ENCODE measurements around the gene UNC5A. TPM values are rescaled to one million over a fixed set of nuclear protein-coding genes. Genes with fewer than 3 reads are reported as not detected.

The UNC5A gene
- total RNA-seq, 1 experiment from 2014 or later = 10.1 TPM

GRCh38 chr5:176814313-176814685, 3.9 kb downstream of the UNC5A start:
- Histone ChIP-seq H3K27me3 (ENCODE audit: insufficient read depth, low read length) (no peaks in the 10 kb centered on the region), H3K4me3 (replicated peaks in 1 of 2; ENCODE audit: low read depth in 1 of 2, low read length in 2 of 2) (no peak overlapping the region), H3K79me2 (ENCODE audit: insufficient read depth, low read length) (no peaks in the 10 kb centered on the region), H3K4me2 (ENCODE audit: low read length) (no peak overlapping the region), H4K20me1 (ENCODE audit: insufficient read depth) (no peaks in the 10 kb centered on the region), H3K4me1 (ENCODE audit: control insufficient read depth in 1 of 2, insufficient read depth in 2 of 2, low read length in 2 of 2) (peaks cover 18 to 49% of the 10 kb centered on the region in 2 experiments), H2AFZ (ENCODE audit: low read depth, low read length, poor library complexity, severe bottlenecking) (no peak overlapping the region), H3K27ac (ENCODE audit: low read depth, low read length) (no peak overlapping the region), H3K36me3 (ENCODE audit: control insufficient read depth in 1 of 2, insufficient read depth in 2 of 2, low read length in 2 of 2) (no peaks in the 10 kb centered on the region), H3K9me3 (ENCODE audit: control insufficient read depth in 1 of 2, insufficient read depth in 1 of 2, low read depth in 1 of 2, low read length in 2 of 2) (no peaks in the 10 kb centered on the region), H3K9me2 (ENCODE audit: insufficient read depth) (no peaks in the 10 kb centered on the region), H3K9ac (ENCODE audit: low read length) (no peak overlapping the region)
- intact Hi-C loops (cut with micrococcal nuclease) = no loop called here
- CTCF ChIA-PET = no interaction called here
- POLR2A ChIA-PET = no interaction called here
- ATAC-seq (no peak), DNase-seq (ENCODE audit: low read depth, low spot score) (no peak)
- RAD21 ChIA-PET (ENCODE audit: low non-redundant PET in 1 of 2, low total read pairs in 2 of 2, uncharacterized antibody in 2 of 2, unreplicated experiment in 2 of 2) = no interaction called here
- no peak for TF ChIP-seq ZFX (IDR thresholded peaks at IDR 0.05)
- TF ChIP-seq CBX3 (IDR thresholded peaks at IDR 0.05; ENCODE audit: low read depth) = no peak
- BruUV-seq (replicated peaks) = no TSS peak

DNA sequence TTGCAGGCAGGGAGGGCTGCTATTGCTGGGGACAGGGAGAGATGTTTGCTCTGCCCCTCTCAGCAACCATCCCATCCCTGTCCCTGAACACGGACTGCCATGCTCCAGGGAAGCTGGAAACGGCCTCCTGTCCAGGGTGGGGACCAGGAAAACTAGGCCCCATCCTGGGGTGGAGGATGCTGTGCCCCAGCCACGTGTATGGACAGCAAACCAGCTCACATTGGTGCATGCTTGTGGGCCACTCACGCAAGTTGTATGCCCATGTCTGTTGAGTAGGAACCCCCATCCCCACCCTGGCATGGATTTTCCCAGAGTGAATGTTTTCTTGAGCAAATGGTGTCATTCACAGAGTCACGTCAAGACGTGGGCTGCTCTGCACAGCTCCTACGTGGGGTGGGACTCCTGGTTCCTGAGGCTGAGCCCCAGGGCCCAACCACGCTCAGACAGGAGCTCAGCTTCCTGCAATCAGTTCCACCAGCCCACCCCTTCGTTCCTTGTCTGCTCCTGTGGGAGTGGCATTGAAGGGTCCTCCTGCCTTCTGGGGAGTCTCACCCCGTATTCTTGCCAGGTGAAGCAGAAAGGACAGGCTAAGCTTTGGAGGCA, 4.6 kb downstream of the UNC5A start:
- intact Hi-C loops (cut with micrococcal nuclease) = no loop called here
- no TSS peak for BruUV-seq (replicated peaks)
- H3K27ac ChIP-seq (ENCODE audit: low read depth, low read length) = no peak overlapping the region
- no peak overlapping the region for H3K9ac ChIP-seq (ENCODE audit: low read length)
- ChIA-PET POLR2A (no interaction called here), CTCF (no interaction called here), RAD21 (ENCODE audit: low non-redundant PET in 1 of 2, low total read pairs in 2 of 2, uncharacterized antibody in 2 of 2, unreplicated experiment in 2 of 2) (no interaction called here)
- no peaks in the 10 kb centered on the region for H3K79me2 ChIP-seq (ENCODE audit: insufficient read depth, low read length)
- peaks cover 18 to 44% of the 10 kb centered on the region in 2 experiments for H3K4me1 ChIP-seq (ENCODE audit: control insufficient read depth in 1 of 2, insufficient read depth in 2 of 2, low read length in 2 of 2)
- no peaks in the 10 kb centered on the region for H4K20me1 ChIP-seq (ENCODE audit: insufficient read depth)
- no peaks in the 10 kb centered on the region for H3K36me3 ChIP-seq (ENCODE audit: control insufficient read depth in 1 of 2, insufficient read depth in 2 of 2, low read length in 2 of 2)
- ATAC-seq = no peak
- H3K4me3 ChIP-seq (replicated peaks in 1 of 2; ENCODE audit: low read depth in 1 of 2, low read length in 2 of 2) = no peak overlapping the region
- DNase-seq (ENCODE audit: low read depth, low spot score) = no peak
- no peaks in the 10 kb centered on the region for H3K9me3 ChIP-seq (ENCODE audit: control insufficient read depth in 1 of 2, insufficient read depth in 1 of 2, low read depth in 1 of 2, low read length in 2 of 2)
- TF ChIP-seq JUND (IDR thresholded peaks at IDR 0.05) (no peak), CTCF (IDR thresholded peaks at IDR 0.05 in 2 of 3, conservative IDR thresholded peaks at IDR 0.05 in 1 of 3; ENCODE audit: borderline replicate concordance in 1 of 3, insufficient read depth in 1 of 3, low read depth in 2 of 3, low read length in 2 of 3) (no peak), ZFX (IDR thresholded peaks at IDR 0.05) (no peak), SP1 (IDR thresholded peaks at IDR 0.05; ENCODE audit: low read depth) (no peak), TCF7L2 (IDR thresholded peaks at IDR 0.05; ENCODE audit: borderline replicate concordance, extremely low read depth, insufficient read depth, insufficient read length) (no peak), CEBPB (IDR thresholded peaks at IDR 0.05; ENCODE audit: low read depth) (no peak), POLR2A (IDR thresholded peaks at IDR 0.05; ENCODE audit: borderline replicate concordance, extremely low read depth, insufficient read depth, insufficient read length) (no peak), CBX3 (IDR thresholded peaks at IDR 0.05; ENCODE audit: low read depth) (no peak), EZH2 (IDR thresholded peaks at IDR 0.05) (no peak), RAD21 (IDR thresholded peaks at IDR 0.05; ENCODE audit: low read depth) (no peak), ZNF274 (IDR thresholded peaks at IDR 0.05; ENCODE audit: low read depth, low read length) (no peak), SRF (IDR thresholded peaks at IDR 0.05; ENCODE audit: low read depth) (no peak), MAX (IDR thresholded peaks at IDR 0.05) (no peak), EZH2phosphoT487 (IDR thresholded peaks at IDR 0.05; ENCODE audit: borderline replicate concordance) (no peak), YY1 (IDR thresholded peaks at IDR 0.05; ENCODE audit: extremely low read depth, insufficient replicate concordance, low read depth, low read length) (no peak)
- TF ChIP-seq, protein P1, sequence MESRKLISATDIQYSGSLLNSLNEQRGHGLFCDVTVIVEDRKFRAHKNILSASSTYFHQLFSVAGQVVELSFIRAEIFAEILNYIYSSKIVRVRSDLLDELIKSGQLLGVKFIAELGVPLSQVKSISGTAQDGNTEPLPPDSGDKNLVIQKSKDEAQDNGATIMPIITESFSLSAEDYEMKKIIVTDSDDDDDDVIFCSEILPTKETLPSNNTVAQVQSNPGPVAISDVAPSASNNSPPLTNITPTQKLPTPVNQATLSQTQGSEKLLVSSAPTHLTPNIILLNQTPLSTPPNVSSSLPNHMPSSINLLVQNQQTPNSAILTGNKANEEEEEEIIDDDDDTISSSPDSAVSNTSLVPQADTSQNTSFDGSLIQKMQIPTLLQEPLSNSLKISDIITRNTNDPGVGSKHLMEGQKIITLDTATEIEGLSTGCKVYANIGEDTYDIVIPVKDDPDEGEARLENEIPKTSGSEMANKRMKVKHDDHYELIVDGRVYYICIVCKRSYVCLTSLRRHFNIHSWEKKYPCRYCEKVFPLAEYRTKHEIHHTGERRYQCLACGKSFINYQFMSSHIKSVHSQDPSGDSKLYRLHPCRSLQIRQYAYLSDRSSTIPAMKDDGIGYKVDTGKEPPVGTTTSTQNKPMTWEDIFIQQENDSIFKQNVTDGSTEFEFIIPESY (IDR thresholded peaks at IDR 0.05; ENCODE audit: extremely low read depth, insufficient replicate concordance, low read length) = no peak
- TF ChIP-seq, protein P2, sequence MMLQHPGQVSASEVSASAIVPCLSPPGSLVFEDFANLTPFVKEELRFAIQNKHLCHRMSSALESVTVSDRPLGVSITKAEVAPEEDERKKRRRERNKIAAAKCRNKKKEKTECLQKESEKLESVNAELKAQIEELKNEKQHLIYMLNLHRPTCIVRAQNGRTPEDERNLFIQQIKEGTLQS (IDR thresholded peaks at IDR 0.05) = no peak
- H3K27me3 ChIP-seq (ENCODE audit: insufficient read depth, low read length) = no peaks in the 10 kb centered on the region
- H2AFZ ChIP-seq (ENCODE audit: low read depth, low read length, poor library complexity, severe bottlenecking) = no peak overlapping the region
- H3K9me2 ChIP-seq (ENCODE audit: insufficient read depth) = no peaks in the 10 kb centered on the region
- no peak overlapping the region for H3K4me2 ChIP-seq (ENCODE audit: low read length)
